ENCODE data around the gene KIZ. TPM values are rescaled to one million over a fixed set of nuclear protein-coding genes. Genes with fewer than 3 reads are reported as not detected.

The KIZ gene
- total and polyA plus RNA-seq, 2 experiments from 2014 or later, result 58.3 to 63.6 TPM

GRCh38 chr20:21278829-21279228, 152.9 kb downstream of the KIZ start (continued):
- TF ChIP-seq, protein P1, sequence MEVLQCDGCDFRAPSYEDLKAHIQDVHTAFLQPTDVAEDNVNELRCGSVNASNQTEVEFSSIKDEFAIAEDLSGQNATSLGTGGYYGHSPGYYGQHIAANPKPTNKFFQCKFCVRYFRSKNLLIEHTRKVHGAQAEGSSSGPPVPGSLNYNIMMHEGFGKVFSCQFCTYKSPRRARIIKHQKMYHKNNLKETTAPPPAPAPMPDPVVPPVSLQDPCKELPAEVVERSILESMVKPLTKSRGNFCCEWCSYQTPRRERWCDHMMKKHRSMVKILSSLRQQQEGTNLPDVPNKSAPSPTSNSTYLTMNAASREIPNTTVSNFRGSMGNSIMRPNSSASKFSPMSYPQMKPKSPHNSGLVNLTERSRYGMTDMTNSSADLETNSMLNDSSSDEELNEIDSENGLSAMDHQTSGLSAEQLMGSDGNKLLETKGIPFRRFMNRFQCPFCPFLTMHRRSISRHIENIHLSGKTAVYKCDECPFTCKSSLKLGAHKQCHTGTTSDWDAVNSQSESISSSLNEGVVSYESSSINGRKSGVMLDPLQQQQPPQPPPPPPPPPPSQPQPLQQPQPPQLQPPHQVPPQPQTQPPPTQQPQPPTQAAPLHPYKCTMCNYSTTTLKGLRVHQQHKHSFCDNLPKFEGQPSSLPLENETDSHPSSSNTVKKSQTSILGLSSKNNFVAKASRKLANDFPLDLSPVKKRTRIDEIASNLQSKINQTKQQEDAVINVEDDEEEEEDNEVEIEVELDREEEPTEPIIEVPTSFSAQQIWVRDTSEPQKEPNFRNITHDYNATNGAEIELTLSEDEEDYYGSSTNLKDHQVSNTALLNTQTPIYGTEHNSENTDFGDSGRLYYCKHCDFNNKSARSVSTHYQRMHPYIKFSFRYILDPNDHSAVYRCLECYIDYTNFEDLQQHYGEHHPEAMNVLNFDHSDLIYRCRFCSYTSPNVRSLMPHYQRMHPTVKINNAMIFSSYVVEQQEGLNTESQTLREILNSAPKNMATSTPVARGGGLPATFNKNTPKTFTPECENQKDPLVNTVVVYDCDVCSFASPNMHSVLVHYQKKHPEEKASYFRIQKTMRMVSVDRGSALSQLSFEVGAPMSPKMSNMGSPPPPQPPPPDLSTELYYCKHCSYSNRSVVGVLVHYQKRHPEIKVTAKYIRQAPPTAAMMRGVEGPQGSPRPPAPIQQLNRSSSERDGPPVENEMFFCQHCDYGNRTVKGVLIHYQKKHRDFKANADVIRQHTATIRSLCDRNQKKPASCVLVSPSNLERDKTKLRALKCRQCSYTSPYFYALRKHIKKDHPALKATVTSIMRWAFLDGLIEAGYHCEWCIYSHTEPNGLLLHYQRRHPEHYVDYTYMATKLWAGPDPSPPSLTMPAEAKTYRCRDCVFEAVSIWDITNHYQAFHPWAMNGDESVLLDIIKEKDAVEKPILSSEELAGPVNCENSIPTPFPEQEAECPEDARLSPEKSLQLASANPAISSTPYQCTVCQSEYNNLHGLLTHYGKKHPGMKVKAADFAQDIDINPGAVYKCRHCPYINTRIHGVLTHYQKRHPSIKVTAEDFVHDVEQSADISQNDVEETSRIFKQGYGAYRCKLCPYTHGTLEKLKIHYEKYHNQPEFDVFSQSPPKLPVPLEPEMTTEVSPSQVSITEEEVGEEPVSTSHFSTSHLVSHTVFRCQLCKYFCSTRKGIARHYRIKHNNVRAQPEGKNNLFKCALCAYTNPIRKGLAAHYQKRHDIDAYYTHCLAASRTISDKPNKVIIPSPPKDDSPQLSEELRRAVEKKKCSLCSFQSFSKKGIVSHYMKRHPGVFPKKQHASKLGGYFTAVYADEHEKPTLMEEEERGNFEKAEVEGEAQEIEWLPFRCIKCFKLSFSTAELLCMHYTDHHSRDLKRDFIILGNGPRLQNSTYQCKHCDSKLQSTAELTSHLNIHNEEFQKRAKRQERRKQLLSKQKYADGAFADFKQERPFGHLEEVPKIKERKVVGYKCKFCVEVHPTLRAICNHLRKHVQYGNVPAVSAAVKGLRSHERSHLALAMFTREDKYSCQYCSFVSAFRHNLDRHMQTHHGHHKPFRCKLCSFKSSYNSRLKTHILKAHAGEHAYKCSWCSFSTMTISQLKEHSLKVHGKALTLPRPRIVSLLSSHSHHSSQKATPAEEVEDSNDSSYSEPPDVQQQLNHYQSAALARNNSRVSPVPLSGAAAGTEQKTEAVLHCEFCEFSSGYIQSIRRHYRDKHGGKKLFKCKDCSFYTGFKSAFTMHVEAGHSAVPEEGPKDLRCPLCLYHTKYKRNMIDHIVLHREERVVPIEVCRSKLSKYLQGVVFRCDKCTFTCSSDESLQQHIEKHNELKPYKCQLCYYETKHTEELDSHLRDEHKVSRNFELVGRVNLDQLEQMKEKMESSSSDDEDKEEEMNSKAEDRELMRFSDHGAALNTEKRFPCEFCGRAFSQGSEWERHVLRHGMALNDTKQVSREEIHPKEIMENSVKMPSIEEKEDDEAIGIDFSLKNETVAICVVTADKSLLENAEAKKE (CRISPR knock-in tag; IDR thresholded peaks at IDR 0.05), result no peak

GRCh38 chr20:21279706-21280521, 154.0 kb downstream of the KIZ start:
- Histone ChIP-seq H4K20me1 (replicated peaks; ENCODE audit: insufficient read depth) (no peaks in the 10 kb centered on the region), H3K79me2 (replicated peaks; ENCODE audit: insufficient read depth) (no peaks in the 10 kb centered on the region), H3K4me1 (ENCODE audit: insufficient read depth) (no peaks in the 10 kb centered on the region), H3K27me3 (ENCODE audit: insufficient read depth) (no peaks in the 10 kb centered on the region), H3K4me2 (no peak overlapping the region), H3F3A (replicated peaks; ENCODE audit: low read depth) (no peaks in the 10 kb centered on the region), H2AFZ (no peak overlapping the region), H3K27ac (ENCODE audit: low read depth) (no peak overlapping the region), H3K36me3 (ENCODE audit: insufficient read depth) (no peaks in the 10 kb centered on the region), H3K4me3 (no peak overlapping the region), H3K9me2 (ENCODE audit: insufficient read depth) (0 out of 2 replicates have a peak, but pooled peaks cover 5% of the 10 kb centered on the region)
- Mint-ChIP-seq H3K27me3 (ENCODE audit: insufficient read depth, low read depth, poor library complexity) (peaks cover 3% of the 10 kb centered on the region), H3K4me1 (no peaks in the 10 kb centered on the region), H3K36me3 (ENCODE audit: low read depth) (no peaks in the 10 kb centered on the region), H3K27ac (no peak overlapping the region), H3K9me3 (peaks cover 3% of the 10 kb centered on the region; the same call in 1 of the 3 replicates), H3K4me3 (no peak overlapping the region)
- TF ChIP-seq CREB1 (CRISPR knock-in tag; IDR thresholded peaks at IDR 0.05; ENCODE audit: low read depth) (no peak), ZNF114 (CRISPR knock-in tag; IDR thresholded peaks at IDR 0.05) (no peak), ZNF331 (CRISPR knock-in tag; IDR thresholded peaks at IDR 0.05; ENCODE audit: low read depth) (no peak), STAT1 (IDR thresholded peaks at IDR 0.05; ENCODE audit: unreplicated experiment) (no peak), EZH2 (IDR thresholded peaks at IDR 0.05; ENCODE audit: low read depth, unreplicated experiment) (no peak), POLR2AphosphoS5 (IDR thresholded peaks at IDR 0.05; ENCODE audit: low read depth) (no peak)
- TF ChIP-seq, protein P2, sequence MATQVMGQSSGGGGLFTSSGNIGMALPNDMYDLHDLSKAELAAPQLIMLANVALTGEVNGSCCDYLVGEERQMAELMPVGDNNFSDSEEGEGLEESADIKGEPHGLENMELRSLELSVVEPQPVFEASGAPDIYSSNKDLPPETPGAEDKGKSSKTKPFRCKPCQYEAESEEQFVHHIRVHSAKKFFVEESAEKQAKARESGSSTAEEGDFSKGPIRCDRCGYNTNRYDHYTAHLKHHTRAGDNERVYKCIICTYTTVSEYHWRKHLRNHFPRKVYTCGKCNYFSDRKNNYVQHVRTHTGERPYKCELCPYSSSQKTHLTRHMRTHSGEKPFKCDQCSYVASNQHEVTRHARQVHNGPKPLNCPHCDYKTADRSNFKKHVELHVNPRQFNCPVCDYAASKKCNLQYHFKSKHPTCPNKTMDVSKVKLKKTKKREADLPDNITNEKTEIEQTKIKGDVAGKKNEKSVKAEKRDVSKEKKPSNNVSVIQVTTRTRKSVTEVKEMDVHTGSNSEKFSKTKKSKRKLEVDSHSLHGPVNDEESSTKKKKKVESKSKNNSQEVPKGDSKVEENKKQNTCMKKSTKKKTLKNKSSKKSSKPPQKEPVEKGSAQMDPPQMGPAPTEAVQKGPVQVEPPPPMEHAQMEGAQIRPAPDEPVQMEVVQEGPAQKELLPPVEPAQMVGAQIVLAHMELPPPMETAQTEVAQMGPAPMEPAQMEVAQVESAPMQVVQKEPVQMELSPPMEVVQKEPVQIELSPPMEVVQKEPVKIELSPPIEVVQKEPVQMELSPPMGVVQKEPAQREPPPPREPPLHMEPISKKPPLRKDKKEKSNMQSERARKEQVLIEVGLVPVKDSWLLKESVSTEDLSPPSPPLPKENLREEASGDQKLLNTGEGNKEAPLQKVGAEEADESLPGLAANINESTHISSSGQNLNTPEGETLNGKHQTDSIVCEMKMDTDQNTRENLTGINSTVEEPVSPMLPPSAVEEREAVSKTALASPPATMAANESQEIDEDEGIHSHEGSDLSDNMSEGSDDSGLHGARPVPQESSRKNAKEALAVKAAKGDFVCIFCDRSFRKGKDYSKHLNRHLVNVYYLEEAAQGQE (IDR thresholded peaks at IDR 0.05; ENCODE audit: unreplicated experiment), result no peak
- DNase-seq (ENCODE audit: low spot score), result no peak
- no peak for ATAC-seq

All from GM23338 (cell line).